GM18951 (cell line): Measurements from ENCODE around the gene SLC10A7.

ENCODE experiments used
- POLR2A ChIP-seq: IDR thresholded peaks from 4 replicates; pipeline ENCODE4 v1.6.1; 2011; ENCODE audit warnings: mild to moderate bottlenecking; ENCODE audit not compliant: insufficient read length, insufficient read depth; ENCODE audit errors: extremely low read depth
- in situ Hi-C: fragments of 300-500 bp; cut with MboI; formaldehyde crosslinking; loops from one replicate; pipeline ENCODE4 v1.12.0; 2022; ENCODE audit warnings: low sequenced_read_pairs, mixed read lengths, inconsistent platforms; ENCODE audit not compliant: unreplicated experiment

Gene SLC10A7

GRCh38 chr4:146521541-146522097 is at the start of gene SLC10A7:
Gene SLC10A7, minus strand, starts transcription at chr4:146521940. Its CDS starts 223 bp downstream, at chr4:146521717.
- TF ChIP-seq POLR2A: peak; percentile 47
- in situ Hi-C loops: no loop called here

- in situ Hi-C loops: no loop called here
- no peak for TF ChIP-seq POLR2A
Observed at GRCh38 chr4:146567396-146567795, 45.7 kb upstream of the SLC10A7 start.

- in situ Hi-C loops: no loop called here
- TF ChIP-seq POLR2A: no peak
Observed at GRCh38 chr4:146564492-146564891, 42.8 kb upstream of the SLC10A7 start.

GRCh38 chr4:146550161-146550560 is 28.4 kb upstream of the SLC10A7 start:
- no peak for TF ChIP-seq POLR2A
- in situ Hi-C loops: no loop called here

- in situ Hi-C loops: no loop called here
- no peak for TF ChIP-seq POLR2A
Observed at GRCh38 chr4:146548443-146548842, 26.7 kb upstream of the SLC10A7 start.

GRCh38 chr4:146545102-146545501 is 23.4 kb upstream of the SLC10A7 start:
- in situ Hi-C loops: no loop called here
- no peak for TF ChIP-seq POLR2A

GRCh38 chr4:146534178-146534577 is 12.4 kb upstream of the SLC10A7 start:
- in situ Hi-C loops: no loop called here
- no peak for TF ChIP-seq POLR2A

GRCh38 chr4:146525754-146526153 is 4.0 kb upstream of the SLC10A7 start:
- in situ Hi-C loops: no loop called here
- TF ChIP-seq POLR2A: no peak

- in situ Hi-C loops: no loop called here
- TF ChIP-seq POLR2A: no peak
Observed at GRCh38 chr4:146524663-146525062, 2.9 kb upstream of the SLC10A7 start.

GRCh38 chr4:146522869-146523205 is 1.1 kb upstream of the SLC10A7 start:
- in situ Hi-C loops: no loop called here
- TF ChIP-seq POLR2A: no peak

- peak; percentile 55 for TF ChIP-seq POLR2A
- in situ Hi-C loops: no loop called here
Observed at GRCh38 chr4:146522098-146522868, 543 bp upstream of the SLC10A7 start.

GRCh38 chr4:146520896-146521540 is 722 bp downstream of the SLC10A7 start:
- in situ Hi-C loops: no loop called here
- TF ChIP-seq POLR2A: no peak

- in situ Hi-C loops: no loop called here
- no peak for TF ChIP-seq POLR2A
Observed at GRCh38 chr4:146514651-146515357, 6.9 kb downstream of the SLC10A7 start.
